ENCODE results near the gene UHRF1.

DNA sequence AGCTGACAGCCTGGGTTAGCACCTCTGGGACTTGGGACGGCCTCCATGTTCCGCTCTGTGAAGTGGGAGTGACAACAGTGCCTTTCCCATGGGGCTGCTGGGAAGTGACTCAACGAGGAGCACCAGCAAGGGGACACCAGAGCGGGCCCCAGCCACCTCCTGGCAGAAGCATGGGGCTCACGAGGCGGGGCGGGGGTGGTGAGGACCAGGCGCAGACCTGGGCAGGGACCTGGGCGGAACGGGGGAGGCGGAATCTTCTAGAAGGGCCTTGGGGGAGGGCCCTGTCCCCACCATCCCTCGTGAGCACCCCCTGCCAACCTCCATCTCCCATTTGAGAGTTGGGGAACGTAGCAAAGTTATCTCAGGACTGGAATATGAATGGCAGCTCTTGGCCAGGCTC lies 97.5 kb downstream of the UHRF1 start:
- TF ChIP-seq EP300 (IDR thresholded peaks at IDR 0.05), result no peak
- TF ChIP-seq POLR2A (IDR thresholded peaks at IDR 0.05), result no peak
- no peak for TF ChIP-seq CTCF (IDR thresholded peaks at IDR 0.05)
- TF ChIP-seq POLR2AphosphoS5 (IDR thresholded peaks at IDR 0.05), result no peak
